CD14-positive monocyte (primary cell): Measurements from ENCODE around the gene NEUROD1. TPM values are rescaled to one million over a fixed set of nuclear protein-coding genes. Genes with fewer than 3 reads are reported as not detected.
A peak's percentile ranks its signal among the peaks of the same experiment; 100 is the strongest.
"Not testable (repeated sequence)": the region's sequence is repeated elsewhere in the genome, so short reads cannot be mapped to it uniquely, and the experiment has no call there.

ENCODE experiments used
- DNase-seq, 3 donors: peaks; one replicate each; pipeline ENCODE4 v3.0.0-alpha.2; 2011 to 2022
- H2AFZ ChIP-seq: 2 replicates; pipeline ENCODE4 v1.6.0; 2012; ENCODE audit warnings: mild to moderate bottlenecking, low read depth, low read length, inconsistent platforms; ENCODE audit not compliant: insufficient read depth, poor library complexity, severe bottlenecking
- H3K27ac ChIP-seq, 2 donors: 1 replicate in 1 of 2; 2 replicates in 1 of 2; pipeline ENCODE4 v1.5.1; 2012 to 2013; ENCODE audit warnings: low read length in 2 of 2, control low read depth in 1 of 2, inconsistent platforms in 1 of 2, low read depth in 1 of 2, mild to moderate bottlenecking in 1 of 2
- H3K27me3 ChIP-seq, 2 donors: one replicate each; pipeline versions ENCODE4 v1.6.0 to v1.6.1; 2011 to 2013; ENCODE audit warnings: low read length in 2 of 2; ENCODE audit not compliant: control insufficient read depth in 2 of 2, insufficient read depth in 2 of 2
- H3K36me3 ChIP-seq, 2 donors: replicated peaks in 1 of 2; 1 replicate in 1 of 2; 2 replicates in 1 of 2; pipeline versions ENCODE4 v1.5.1 to v1.6.1; 2012 to 2013; ENCODE audit warnings: low read length in 2 of 2, control low read depth in 1 of 2, inconsistent platforms in 1 of 2, mild to moderate bottlenecking in 1 of 2; ENCODE audit not compliant: insufficient read depth in 2 of 2, control insufficient read depth in 1 of 2
- H3K4me1 ChIP-seq, 2 donors: 1 replicate in 1 of 2; 2 replicates in 1 of 2; pipeline versions ENCODE4 v1.5.1 to v1.6.1; 2012 to 2013; ENCODE audit warnings: low read length in 2 of 2, control low read depth in 1 of 2, inconsistent platforms in 1 of 2, mild to moderate bottlenecking in 1 of 2, moderate library complexity in 1 of 2; ENCODE audit not compliant: insufficient read depth in 2 of 2, control insufficient read depth in 1 of 2
- H3K4me2 ChIP-seq: replicated peaks from 2 replicates; pipeline ENCODE3; 2012; ENCODE audit warnings: low read length, moderate library complexity, mild to moderate bottlenecking; ENCODE audit not compliant: poor library complexity, severe bottlenecking; ENCODE audit errors: extremely low read depth
- H3K4me3 ChIP-seq, 3 experiments: fragments of 200-600 bp in 1 of 3; sonication (generic) in 1 of 3; replicated peaks in 1 of 3; 1 replicate in 2 of 3; 2 replicates in 1 of 3; pipeline ENCODE4 v1.5.1; 2011 to 2013; ENCODE audit warnings: low read length in 3 of 3, mild to moderate bottlenecking in 3 of 3, control low read depth in 2 of 3, low read depth in 2 of 3, inconsistent platforms in 1 of 3, moderate library complexity in 1 of 3
- H3K79me2 ChIP-seq: 2 replicates; pipeline ENCODE4 v1.6.0; 2012; ENCODE audit warnings: mild to moderate bottlenecking, control low read depth, inconsistent platforms, low read length, moderate library complexity; ENCODE audit not compliant: insufficient read depth
- H3K9ac ChIP-seq: 2 replicates; pipeline ENCODE4 v1.6.0; 2017; ENCODE audit warnings: low read length, mild to moderate bottlenecking; ENCODE audit not compliant: insufficient read depth, poor library complexity, severe bottlenecking
- H3K9me3 ChIP-seq, 2 donors: replicated peaks in 1 of 2; 1 replicate in 1 of 2; 2 replicates in 1 of 2; pipeline versions ENCODE4 v1.5.1 to v1.6.1; 2012 to 2013; ENCODE audit warnings: low read length in 2 of 2, control low read depth in 1 of 2; ENCODE audit not compliant: control insufficient read depth in 1 of 2, insufficient read depth in 1 of 2
- H4K20me1 ChIP-seq: 2 replicates; pipeline ENCODE4 v1.6.0; 2012; ENCODE audit warnings: mild to moderate bottlenecking, low read length, control low read depth, moderate library complexity; ENCODE audit not compliant: insufficient read depth
- H3K27ac Mint-ChIP-seq, 7 donors: one replicate each; pipeline ENCODE4 v1.8.0; 2020; ENCODE audit warnings: mild to moderate bottlenecking in 7 of 7, mixed read lengths in 7 of 7, moderate library complexity in 6 of 7, inconsistent platforms in 2 of 7
- H3K27me3 Mint-ChIP-seq, 3 donors: one replicate each; pipeline ENCODE4 v1.8.0; 2021 to 2022; ENCODE audit warnings: low read depth in 3 of 3, mild to moderate bottlenecking in 3 of 3, mixed read lengths in 3 of 3, moderate library complexity in 3 of 3, inconsistent platforms in 1 of 3
- H3K36me3 Mint-ChIP-seq, 2 donors: one replicate each; pipeline ENCODE4 v1.8.0; 2020; ENCODE audit warnings: mixed read lengths in 2 of 2, inconsistent platforms in 1 of 2, mild to moderate bottlenecking in 1 of 2
- H3K4me1 Mint-ChIP-seq: one replicate; pipeline ENCODE4 v1.8.0; 2020; ENCODE audit warnings: mild to moderate bottlenecking, mixed read lengths
- H3K4me3 Mint-ChIP-seq, 2 donors: one replicate each; pipeline ENCODE4 v1.8.0; 2020; ENCODE audit warnings: mild to moderate bottlenecking in 2 of 2, mixed read lengths in 2 of 2, moderate library complexity in 1 of 2
- H3K9me3 Mint-ChIP-seq, 7 donors: one replicate each; pipeline ENCODE4 v1.8.0; 2020 to 2022; ENCODE audit warnings: mixed read lengths in 7 of 7, mild to moderate bottlenecking in 6 of 7, moderate library complexity in 6 of 7, inconsistent platforms in 2 of 7
- WGBS: methylation state at CpG from one replicate; pipeline ENCODE4 v1.1.5; 2013; ENCODE audit warnings: missing lambda C conversion rate; ENCODE audit not compliant: insufficient coverage; 5-methylcytosine and 5-hydroxymethylcytosine counted together
- intact Hi-C, 2 donors: fragments of 100-400 bp; cut with micrococcal nuclease; formaldehyde crosslinking; loops; one replicate each; pipeline versions ENCODE4 v1.15.0 to v1.15.1; 2023
- polyA plus RNA-seq, 3 donors: library from polyadenylated mRNA; depleted of rRNA in 1 of 3; unstranded in 2 of 3; stranded (reverse) in 1 of 3; fragments of 300-500 nt in 2 of 3; fragments of >200 nt in 1 of 3; fragmentation: Illumina TruSeq in 2 of 3; gene quantifications; 1 replicate in 2 of 3; 2 replicates in 1 of 3; pipeline ENCODE4 v1.2.3, GENCODE V29; 2012 to 2021
- TF ChIP-seq, protein P1 (sequence below): fragments of 200-600 bp; IDR thresholded peaks from one replicate; pipeline ENCODE4 v1.8.0; 2022; ENCODE audit warnings: antibody characterized with exemption, mild to moderate bottlenecking

The NEUROD1 gene
- polyA plus RNA-seq, 3 donors = not detected

DNA sequence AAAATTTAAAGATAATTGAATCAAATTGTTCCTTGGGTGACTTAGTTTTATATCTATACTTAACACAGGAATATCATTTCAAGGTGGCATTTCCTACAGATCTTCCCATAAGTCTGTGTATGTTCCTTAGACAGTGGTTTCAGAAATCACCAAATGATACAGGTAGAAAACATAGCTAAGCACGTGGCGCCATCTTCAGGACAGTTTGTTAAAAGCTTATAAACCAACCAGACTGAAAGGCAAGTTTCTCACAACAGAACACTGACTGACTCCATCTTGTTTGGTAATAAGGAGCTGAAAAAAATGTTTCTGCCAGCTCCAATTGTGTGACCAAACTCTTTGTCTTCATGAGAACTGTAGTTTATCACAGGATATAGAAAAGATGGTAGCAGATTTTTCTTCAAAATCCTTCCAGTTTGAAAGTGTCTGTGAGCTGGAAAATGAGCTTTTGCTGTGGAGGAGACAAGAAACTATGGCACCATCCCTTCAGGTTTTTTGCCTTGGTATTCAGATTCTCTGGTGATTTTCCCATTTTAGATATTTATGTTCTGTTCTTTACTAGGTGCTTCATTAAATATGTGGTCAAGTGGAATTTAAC, 34.8 kb upstream of the NEUROD1 start:
- Histone ChIP-seq H3K4me3 (no peak overlapping the region), H3K4me1 (no peaks in the 10 kb centered on the region), H3K4me2 (no peak overlapping the region), H3K36me3 (no peaks in the 10 kb centered on the region), H3K79me2 (no peaks in the 10 kb centered on the region), H3K9me3 (no peaks in the 10 kb centered on the region), H4K20me1 (no peaks in the 10 kb centered on the region), H2AFZ (peak overlapping the region; percentile 47), H3K27ac (no peak overlapping the region), H3K9ac (no peak overlapping the region), H3K27me3 (no peaks in the 10 kb centered on the region)
- no peaks in the 10 kb centered on the region for H3K4me1 Mint-ChIP-seq
- peak; percentile 62 to 81 (median 69) for DNase-seq
- no peaks in the 10 kb centered on the region for H3K36me3 Mint-ChIP-seq
- intact Hi-C loops = loop anchor here (10.0 kb wide), 2 partner anchors 140 to 630 kb away; no protein-coding TSS in a partner anchor
- peaks cover 0 to 2% (median 1%) of the 10 kb centered on the region in 3 donors for H3K27me3 Mint-ChIP-seq
- H3K4me3 Mint-ChIP-seq = no peak overlapping the region
- no CpG with 5 or more reads among the region's 2 CpGs for WGBS
- H3K9me3 Mint-ChIP-seq = peaks cover 0 to 3% (median 0%) of the 10 kb centered on the region in 7 donors
- TF ChIP-seq, protein P1, sequence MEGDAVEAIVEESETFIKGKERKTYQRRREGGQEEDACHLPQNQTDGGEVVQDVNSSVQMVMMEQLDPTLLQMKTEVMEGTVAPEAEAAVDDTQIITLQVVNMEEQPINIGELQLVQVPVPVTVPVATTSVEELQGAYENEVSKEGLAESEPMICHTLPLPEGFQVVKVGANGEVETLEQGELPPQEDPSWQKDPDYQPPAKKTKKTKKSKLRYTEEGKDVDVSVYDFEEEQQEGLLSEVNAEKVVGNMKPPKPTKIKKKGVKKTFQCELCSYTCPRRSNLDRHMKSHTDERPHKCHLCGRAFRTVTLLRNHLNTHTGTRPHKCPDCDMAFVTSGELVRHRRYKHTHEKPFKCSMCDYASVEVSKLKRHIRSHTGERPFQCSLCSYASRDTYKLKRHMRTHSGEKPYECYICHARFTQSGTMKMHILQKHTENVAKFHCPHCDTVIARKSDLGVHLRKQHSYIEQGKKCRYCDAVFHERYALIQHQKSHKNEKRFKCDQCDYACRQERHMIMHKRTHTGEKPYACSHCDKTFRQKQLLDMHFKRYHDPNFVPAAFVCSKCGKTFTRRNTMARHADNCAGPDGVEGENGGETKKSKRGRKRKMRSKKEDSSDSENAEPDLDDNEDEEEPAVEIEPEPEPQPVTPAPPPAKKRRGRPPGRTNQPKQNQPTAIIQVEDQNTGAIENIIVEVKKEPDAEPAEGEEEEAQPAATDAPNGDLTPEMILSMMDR = peak; percentile 83
- no peak overlapping the region for H3K27ac Mint-ChIP-seq

DNA sequence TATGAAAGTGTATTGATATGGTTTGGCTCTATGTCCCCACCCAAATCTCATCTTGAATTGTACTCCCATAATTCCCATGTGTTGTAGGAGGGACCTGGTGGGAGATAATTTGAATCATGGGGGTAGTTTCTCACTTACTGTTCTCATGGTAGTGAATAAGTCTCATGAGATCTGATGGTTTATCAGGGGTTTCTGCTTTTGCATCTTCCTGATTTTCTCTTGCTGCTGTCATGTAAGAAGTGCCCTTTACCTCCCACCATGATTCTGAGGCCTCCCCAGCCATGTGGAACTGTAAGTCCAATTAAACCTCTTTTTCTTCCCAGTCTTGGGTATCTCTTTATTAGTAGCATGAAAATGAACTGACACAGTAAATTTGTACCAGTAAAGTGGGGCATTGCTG, 30.7 kb upstream of the NEUROD1 start:
- not testable (repeated sequence) for H3K4me3 ChIP-seq, H4K20me1 ChIP-seq, H3K9ac ChIP-seq, DNase-seq, H3K79me2 ChIP-seq, H3K36me3 ChIP-seq, H3K27ac ChIP-seq, H3K27me3 ChIP-seq, H3K9me3 Mint-ChIP-seq, H3K36me3 Mint-ChIP-seq, H3K4me1 ChIP-seq, H3K27me3 Mint-ChIP-seq, H3K27ac Mint-ChIP-seq, H3K4me2 ChIP-seq, H3K4me3 Mint-ChIP-seq, H3K9me3 ChIP-seq, H3K4me1 Mint-ChIP-seq, H2AFZ ChIP-seq
- intact Hi-C loops = loop anchor here (10.0 kb wide), 2 partner anchors 136 to 626 kb away; no protein-coding TSS in a partner anchor

DNA sequence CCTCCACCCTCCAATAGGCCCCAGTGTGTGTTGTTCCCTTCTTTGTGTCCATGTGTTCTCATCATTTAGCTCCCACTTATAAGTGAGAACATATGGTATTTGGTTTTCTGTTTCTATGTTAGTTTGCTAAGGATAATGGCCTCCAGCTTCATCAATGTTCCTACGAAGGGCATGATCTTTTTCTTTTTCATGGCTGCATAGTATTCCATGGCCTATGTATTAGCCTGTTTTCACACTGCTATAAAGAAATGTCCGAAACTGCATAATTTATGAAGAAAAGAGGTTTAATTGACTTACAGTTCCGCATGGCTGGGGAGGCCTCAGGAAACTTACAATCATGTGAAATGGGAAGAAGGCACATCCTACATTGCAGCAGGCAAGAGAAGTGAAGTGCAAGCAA, 22.2 kb upstream of the NEUROD1 start:
- H3K27ac ChIP-seq, H3K27me3 ChIP-seq, H3K4me2 ChIP-seq, H3K27ac Mint-ChIP-seq, intact Hi-C loops, H3K36me3 Mint-ChIP-seq, H4K20me1 ChIP-seq, H2AFZ ChIP-seq, H3K9me3 ChIP-seq, H3K4me3 Mint-ChIP-seq, H3K36me3 ChIP-seq, DNase-seq, H3K27me3 Mint-ChIP-seq, H3K79me2 ChIP-seq, H3K9ac ChIP-seq, H3K4me3 ChIP-seq: not testable (repeated sequence)
- Mint-ChIP-seq H3K9me3 (peaks cover 0 to 23% (median 15%) of the 10 kb centered on the region in 7 donors), H3K4me1 (peaks cover 12% of the 10 kb centered on the region)
- H3K4me1 ChIP-seq = peaks cover 7 to 10% of the 10 kb centered on the region in 2 donors
- WGBS = 83% methylated on average over 2 of the region's 3 CpGs
